AG10803 (cell line): ENCODE data around the gene S100P.

Experiments used
- DNase-seq: peaks from one replicate; pipeline ENCODE4 v3.0.0; 2010; ENCODE audit warnings: low read depth
- H3K4me3 ChIP-seq: 2 replicates; pipeline ENCODE4 v1.5.1; 2011; ENCODE audit warnings: mild to moderate bottlenecking, low read length, control low read depth
- CTCF ChIP-seq: conservative IDR thresholded peaks from 2 replicates; pipeline ENCODE4 v1.5.1; 2011; ENCODE audit warnings: mild to moderate bottlenecking, low read length, control low read depth, inconsistent platforms

S100P gene

DNA sequence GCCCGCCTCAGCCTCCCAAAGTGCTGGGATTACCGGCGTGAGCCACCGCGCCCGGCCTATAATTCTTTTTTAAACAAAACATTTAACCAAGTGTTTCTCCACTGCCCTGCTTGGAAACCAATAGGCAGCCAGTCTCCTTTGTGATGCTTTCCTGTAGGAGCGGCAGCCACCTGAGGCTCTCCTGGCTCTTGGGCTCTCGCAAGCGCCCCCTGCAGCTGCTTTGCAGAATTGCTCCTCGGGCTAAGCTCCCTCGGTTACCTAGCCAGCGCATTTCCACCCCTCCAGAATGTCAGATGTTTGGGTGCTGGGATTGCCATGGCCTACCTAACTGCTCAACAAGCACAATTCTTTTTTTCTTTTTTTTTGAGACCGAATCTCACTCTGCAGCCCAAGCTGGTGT lies 7.7 kb downstream of the S100P start:
- H3K4me3 ChIP-seq, result no peak overlapping the region
- TF ChIP-seq CTCF, result peak; percentile 19
- no peak for DNase-seq

DNA sequence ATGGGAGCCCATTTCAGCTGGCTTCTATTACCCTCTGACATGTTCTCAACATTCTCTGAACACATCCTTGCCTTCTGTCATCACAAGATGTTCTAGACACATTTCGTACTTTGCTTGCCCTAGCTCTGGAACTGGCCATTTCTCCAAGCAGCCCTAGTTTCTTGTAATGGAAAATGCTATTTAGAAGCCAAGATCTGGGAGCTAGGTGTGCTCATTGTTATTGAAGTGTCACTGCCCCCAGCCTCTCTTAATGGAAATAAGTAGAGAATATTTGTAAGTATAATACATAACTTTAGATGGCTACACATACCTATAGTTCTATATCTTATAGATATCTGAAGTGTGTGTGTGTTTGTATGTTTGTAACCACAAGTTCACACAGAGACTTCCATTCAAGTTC lies 9.1 kb downstream of the S100P start:
- DNase-seq, result no peak
- TF ChIP-seq CTCF, result no peak
- no peak overlapping the region for H3K4me3 ChIP-seq

DNA sequence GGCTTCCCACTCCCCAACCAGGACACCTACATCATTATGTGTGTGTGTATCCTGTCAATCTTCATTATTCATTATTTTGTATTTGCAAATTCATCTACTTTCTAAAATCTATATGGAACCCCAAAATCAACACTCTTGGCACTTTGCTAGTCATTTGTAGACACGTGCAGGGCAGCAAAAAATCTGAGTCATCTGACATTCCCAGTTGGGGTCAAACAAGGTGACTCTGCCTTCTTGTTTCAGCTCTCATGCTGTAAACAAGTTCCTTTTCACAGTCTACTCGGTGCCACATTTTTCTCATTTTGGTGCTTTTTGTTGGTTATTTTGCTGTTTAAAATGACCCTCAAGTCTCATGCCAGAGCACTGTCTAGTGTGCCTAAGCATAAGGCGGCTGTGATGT lies 10.1 kb downstream of the S100P start:
- H3K4me3 ChIP-seq, result no peak overlapping the region
- DNase-seq, result peak; percentile 59
- no peak for TF ChIP-seq CTCF

DNA sequence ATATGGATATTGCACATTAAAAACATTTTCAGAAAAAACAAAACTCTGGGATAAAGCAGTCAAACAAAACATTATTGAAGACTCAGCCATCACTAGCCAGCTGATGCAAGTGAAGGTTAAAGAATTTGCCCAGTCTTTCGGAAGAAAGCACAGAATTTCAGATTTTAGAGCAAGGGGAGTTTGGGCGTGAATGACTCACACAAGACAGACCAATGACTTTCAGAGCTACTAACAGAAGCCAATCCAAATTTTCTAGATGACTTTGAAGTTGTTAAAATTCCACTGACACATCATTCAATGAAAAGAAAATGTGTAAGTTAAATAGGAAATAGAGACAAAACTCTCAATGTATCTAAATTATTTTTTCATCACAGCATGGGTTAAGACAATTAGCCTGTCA lies 12.0 kb downstream of the S100P start:
- DNase-seq, result no peak
- TF ChIP-seq CTCF, result no peak
- H3K4me3 ChIP-seq, result no peak overlapping the region

GRCh38 chr4:6706173-6706572 lies 12.5 kb downstream of the S100P start:
- TF ChIP-seq CTCF, result no peak
- DNase-seq, result no peak
- no peak overlapping the region for H3K4me3 ChIP-seq

- H3K4me3 ChIP-seq, result peak within 1 kb of the TSS; percentile 96
- peak; percentile 98 for DNase-seq
- peak; percentile 25; the same call in 1 of the 2 replicates for TF ChIP-seq CTCF
These were observed 15.8 kb downstream of the S100P start, which contains the start of gene MRFAP1L1 for GRCh38 chr4:6709230-6710114. TSS of gene MRFAP1L1 (minus strand) at chr4:6709865. CDS start at chr4:6709629, 236 bp downstream.

DNA sequence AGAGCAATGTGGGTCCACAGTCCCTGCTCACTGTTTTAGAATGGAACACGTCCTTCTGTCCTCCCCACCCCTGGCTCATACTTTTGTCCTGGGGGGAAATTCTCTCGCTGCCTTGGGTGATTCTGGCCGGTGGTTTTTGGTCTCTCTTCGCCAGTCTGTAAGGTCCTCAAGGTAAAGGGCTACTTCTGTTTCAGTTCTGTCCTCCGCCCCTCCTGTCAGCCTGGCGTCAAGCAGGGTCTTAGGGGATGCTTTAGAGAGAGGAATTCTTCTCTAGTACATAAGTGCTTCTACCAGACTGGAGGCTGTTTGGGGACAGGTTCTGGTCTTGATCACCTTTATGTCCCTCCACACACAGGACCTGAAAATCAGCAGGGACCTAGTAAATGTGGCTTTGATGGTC lies 16.6 kb downstream of the S100P start:
- peak overlapping the region; percentile 96 for H3K4me3 ChIP-seq
- TF ChIP-seq CTCF, result no peak
- DNase-seq, result no peak
